Measurements from ENCODE around the gene ZMYND8. TPM values are rescaled to one million over a fixed set of nuclear protein-coding genes. Genes with fewer than 3 reads are reported as not detected.

ZMYND8 gene
- total and polyA plus RNA-seq, 4 donors, result 14.2 to 46.4 (median 30.1) TPM

DNA sequence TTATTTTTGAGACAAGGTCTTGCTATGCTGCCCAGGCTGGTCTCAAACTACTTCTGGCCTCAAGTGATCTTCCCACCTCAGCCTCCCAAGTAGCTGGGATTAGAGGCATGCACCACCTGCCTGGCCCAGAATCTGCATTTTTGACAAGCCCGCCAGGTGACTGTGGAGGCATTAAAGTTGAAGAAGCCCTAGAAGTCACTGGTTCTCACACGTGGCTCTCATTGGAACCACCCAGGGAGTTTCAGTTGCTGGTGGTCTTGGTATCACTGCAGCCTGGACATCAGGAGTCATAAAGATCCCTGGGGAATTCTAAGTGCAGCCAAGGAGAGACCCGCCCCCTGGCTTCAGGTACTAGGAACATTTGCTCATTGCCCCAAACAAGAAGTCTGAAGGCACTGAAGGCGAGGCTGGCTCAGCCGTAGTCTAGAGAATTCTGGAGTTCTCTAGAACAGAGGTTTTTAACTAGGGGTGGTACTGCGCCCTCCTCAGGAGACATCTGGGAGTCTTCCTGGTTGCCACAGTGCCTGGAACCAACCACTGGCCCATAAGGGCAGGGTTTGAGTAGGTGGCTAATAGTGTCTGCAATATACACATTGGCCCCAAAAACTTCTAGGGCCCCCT, 182.8 kb downstream of the ZMYND8 start:
- H3K4me3 ChIP-seq, result no peak overlapping the region
- ATAC-seq (ENCODE audit: insufficient read depth, low FRiP score) (no peak), DNase-seq (no peak)
- no peaks in the 10 kb centered on the region for H3K36me3 ChIP-seq (ENCODE audit: control insufficient read depth in 4 of 4, insufficient read depth in 4 of 4, low read length in 4 of 4)
- TF ChIP-seq, protein P1, sequence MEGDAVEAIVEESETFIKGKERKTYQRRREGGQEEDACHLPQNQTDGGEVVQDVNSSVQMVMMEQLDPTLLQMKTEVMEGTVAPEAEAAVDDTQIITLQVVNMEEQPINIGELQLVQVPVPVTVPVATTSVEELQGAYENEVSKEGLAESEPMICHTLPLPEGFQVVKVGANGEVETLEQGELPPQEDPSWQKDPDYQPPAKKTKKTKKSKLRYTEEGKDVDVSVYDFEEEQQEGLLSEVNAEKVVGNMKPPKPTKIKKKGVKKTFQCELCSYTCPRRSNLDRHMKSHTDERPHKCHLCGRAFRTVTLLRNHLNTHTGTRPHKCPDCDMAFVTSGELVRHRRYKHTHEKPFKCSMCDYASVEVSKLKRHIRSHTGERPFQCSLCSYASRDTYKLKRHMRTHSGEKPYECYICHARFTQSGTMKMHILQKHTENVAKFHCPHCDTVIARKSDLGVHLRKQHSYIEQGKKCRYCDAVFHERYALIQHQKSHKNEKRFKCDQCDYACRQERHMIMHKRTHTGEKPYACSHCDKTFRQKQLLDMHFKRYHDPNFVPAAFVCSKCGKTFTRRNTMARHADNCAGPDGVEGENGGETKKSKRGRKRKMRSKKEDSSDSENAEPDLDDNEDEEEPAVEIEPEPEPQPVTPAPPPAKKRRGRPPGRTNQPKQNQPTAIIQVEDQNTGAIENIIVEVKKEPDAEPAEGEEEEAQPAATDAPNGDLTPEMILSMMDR (IDR thresholded peaks at IDR 0.05; ENCODE audit: control extremely low read depth, extremely low read depth), result no peak
- no peaks in the 10 kb centered on the region for H3K9me3 ChIP-seq (ENCODE audit: control insufficient read depth in 4 of 4, insufficient read depth in 3 of 4, low read length in 3 of 4)
- WGBS, 2 donors, result 87 to 90% methylated on average over 6 of the region's 6 CpGs
- H3K9ac ChIP-seq (ENCODE audit: insufficient read depth in 1 of 2, low read length in 2 of 2), result no peak overlapping the region
- no peak overlapping the region for H3K27ac ChIP-seq (ENCODE audit: low read depth in 1 of 2, low read length in 1 of 2)
- H3K4me1 ChIP-seq (ENCODE audit: control insufficient read depth in 5 of 5, insufficient read depth in 5 of 5, low read length in 5 of 5), result peaks cover 0 to 5% (median 0%) of the 10 kb centered on the region in 5 donors
- no peaks in the 10 kb centered on the region for H3K27me3 ChIP-seq (ENCODE audit: control insufficient read depth in 3 of 3, insufficient read depth in 3 of 3, low read length in 2 of 3)

DNA sequence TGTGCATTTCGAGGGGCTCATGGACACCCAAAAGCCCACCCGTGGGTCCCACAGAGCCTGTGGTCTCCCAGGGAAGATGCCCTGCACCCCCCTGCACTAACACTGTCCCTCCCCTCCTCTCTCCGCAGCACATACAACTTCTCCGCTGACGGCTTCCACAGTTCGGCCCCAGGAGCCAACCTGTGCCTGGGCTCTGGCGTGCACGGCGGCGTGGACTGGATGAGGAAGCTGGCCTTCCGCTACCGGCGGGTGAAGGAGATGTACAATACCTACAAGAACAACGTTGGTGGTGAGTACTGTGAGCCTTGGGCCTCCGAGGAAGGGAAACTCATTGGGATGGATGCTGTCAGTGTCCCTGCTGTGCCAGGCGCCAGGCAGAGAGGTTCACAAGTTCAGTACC, 183.9 kb downstream of the ZMYND8 start:
- no peak for ATAC-seq (ENCODE audit: insufficient read depth, low FRiP score)
- H3K4me1 ChIP-seq (ENCODE audit: control insufficient read depth in 5 of 5, insufficient read depth in 5 of 5, low read length in 5 of 5), result peaks cover 0 to 5% (median 0%) of the 10 kb centered on the region in 5 donors
- WGBS, 2 donors, result 87 to 88% methylated on average over 16 of the region's 16 CpGs

DNA sequence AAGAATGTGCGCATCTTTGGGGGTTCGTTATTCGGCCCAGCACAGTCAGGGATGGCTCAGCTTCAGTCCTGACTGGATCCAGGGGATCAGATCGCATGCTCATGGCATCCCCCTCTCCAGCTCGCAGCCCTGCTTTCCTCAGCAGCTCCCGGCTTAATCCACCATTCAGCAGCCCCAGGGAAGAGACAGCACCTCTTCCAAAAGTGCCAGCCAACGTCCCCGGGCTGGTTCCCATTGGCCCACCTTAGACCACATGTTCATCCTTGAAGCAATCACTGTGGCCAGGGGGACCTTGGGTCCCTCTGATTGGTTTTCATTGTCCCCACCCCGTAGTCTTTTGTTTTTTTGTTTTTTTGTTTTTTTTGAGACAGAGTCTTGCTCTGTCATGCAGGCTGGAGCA, 188.7 kb downstream of the ZMYND8 start:
- no peak overlapping the region for H3K27ac ChIP-seq (ENCODE audit: low read depth in 1 of 2, low read length in 1 of 2)
- WGBS, 2 donors, result 85 to 89% methylated on average over 9 of the region's 9 CpGs
- no peak for ATAC-seq (ENCODE audit: insufficient read depth, low FRiP score)
- H3K36me3 ChIP-seq (ENCODE audit: control insufficient read depth in 4 of 4, insufficient read depth in 4 of 4, low read length in 4 of 4), result no peaks in the 10 kb centered on the region
- no peaks in the 10 kb centered on the region for H3K4me1 ChIP-seq (ENCODE audit: control insufficient read depth in 5 of 5, insufficient read depth in 5 of 5, low read length in 5 of 5)
- peaks cover 0 to 3% (median 1%) of the 10 kb centered on the region in 4 donors for H3K9me3 ChIP-seq (ENCODE audit: control insufficient read depth in 4 of 4, insufficient read depth in 3 of 4, low read length in 3 of 4)
- H3K9ac ChIP-seq (ENCODE audit: insufficient read depth in 1 of 2, low read length in 2 of 2), result no peak overlapping the region
- TF ChIP-seq, protein P1 (IDR thresholded peaks at IDR 0.05; ENCODE audit: control extremely low read depth, extremely low read depth), result no peak
- DNase-seq, result no peak
- no peaks in the 10 kb centered on the region for H3K27me3 ChIP-seq (ENCODE audit: control insufficient read depth in 3 of 3, insufficient read depth in 3 of 3, low read length in 2 of 3)
- no peak overlapping the region for H3K4me3 ChIP-seq

More for the DNA sequence above, 183.9 kb downstream of the ZMYND8 start:
- H3K27me3 ChIP-seq (ENCODE audit: control insufficient read depth in 3 of 3, insufficient read depth in 3 of 3, low read length in 2 of 3), result no peaks in the 10 kb centered on the region
- no peak overlapping the region for H3K9ac ChIP-seq (ENCODE audit: insufficient read depth in 1 of 2, low read length in 2 of 2)
- TF ChIP-seq, protein P1 (IDR thresholded peaks at IDR 0.05; ENCODE audit: control extremely low read depth, extremely low read depth), result no peak
- no peak for DNase-seq
- no peak overlapping the region for H3K4me3 ChIP-seq
- H3K9me3 ChIP-seq (ENCODE audit: control insufficient read depth in 4 of 4, insufficient read depth in 3 of 4, low read length in 3 of 4), result no peaks in the 10 kb centered on the region
- no peaks in the 10 kb centered on the region for H3K36me3 ChIP-seq (ENCODE audit: control insufficient read depth in 4 of 4, insufficient read depth in 4 of 4, low read length in 4 of 4)
- H3K27ac ChIP-seq (ENCODE audit: low read depth in 1 of 2, low read length in 1 of 2), result no peak overlapping the region
